ENCODE measurements around the gene KDM5D. TPM values are rescaled to one million over a fixed set of nuclear protein-coding genes. Genes with fewer than 3 reads are reported as not detected.

Gene KDM5D
- 10 to 100 TPM in 1 of 6 donors, not detected in 5; 10.8 TPM for polyA plus RNA-seq (ENCODE audit: low read depth in 6 of 6)

GRCh38 chrY:19744381-19745378 lies at the start of gene KDM5D:
Gene KDM5D (minus strand): TSS chrY:19744726. CDS start chrY:19744534, 192 bp downstream.
- Mint-ChIP-seq H3K4me3 (peak within 1 kb of the TSS in 2 of 8 donors; percentile 93 to 98), H3K9me3 (no peaks in the 10 kb centered on the region), H3K4me1 (peaks cover 0 to 16% (median 0%) of the 10 kb centered on the region in 3 donors), H3K36me3 (no peaks in the 10 kb centered on the region), H3K27ac (peak within 1 kb of the TSS in 1 of 6 donors; percentile 95), H3K27me3 (no peaks in the 10 kb centered on the region)
- ATAC-seq (ENCODE audit: low read depth in 2 of 2) (peak in 1 of 2 donors; percentile 83), DNase-seq (no peak)

- DNase-seq (no peak), ATAC-seq (ENCODE audit: low read depth in 2 of 2) (no peak)
- no peaks in the 10 kb centered on the region for H3K27me3 Mint-ChIP-seq
- no peaks in the 10 kb centered on the region for H3K9me3 Mint-ChIP-seq
- H3K36me3 Mint-ChIP-seq: no peaks in the 10 kb centered on the region
- H3K4me1 Mint-ChIP-seq: no peaks in the 10 kb centered on the region
- peak overlapping the region in 1 of 6 donors; percentile 83 for H3K27ac Mint-ChIP-seq
- no peak overlapping the region for H3K4me3 Mint-ChIP-seq
These were observed 23.8 kb upstream of the KDM5D start for GRCh38 chrY:19768375-19768774.

- ATAC-seq (ENCODE audit: low read depth in 2 of 2): no peak
- Mint-ChIP-seq H3K4me3 (peak overlapping the region in 2 of 8 donors; percentile 93 to 98), H3K9me3 (no peaks in the 10 kb centered on the region), H3K4me1 (peaks cover 0 to 7% (median 0%) of the 10 kb centered on the region in 3 donors), H3K27me3 (no peaks in the 10 kb centered on the region), H3K27ac (peak overlapping the region in 1 of 6 donors; percentile 63), H3K36me3 (no peaks in the 10 kb centered on the region)
- no peak for DNase-seq
These were observed 1.2 kb downstream of the KDM5D start for GRCh38 chrY:19743331-19743730.

- H3K9me3 Mint-ChIP-seq: no peaks in the 10 kb centered on the region
- peaks cover 0 to 7% (median 0%) of the 10 kb centered on the region in 3 donors for H3K4me1 Mint-ChIP-seq
- DNase-seq: no peak
- H3K4me3 Mint-ChIP-seq: peak overlapping the region in 1 of 8 donors; percentile 98
- no peaks in the 10 kb centered on the region for H3K36me3 Mint-ChIP-seq
- no peak overlapping the region for H3K27ac Mint-ChIP-seq
- ATAC-seq (ENCODE audit: low read depth in 2 of 2): no peak
- no peaks in the 10 kb centered on the region for H3K27me3 Mint-ChIP-seq
These were observed 2.4 kb downstream of the KDM5D start for GRCh38 chrY:19742153-19742552.

GRCh38 chrY:19734425-19734824 lies 10.1 kb downstream of the KDM5D start:
- no peaks in the 10 kb centered on the region for H3K4me1 Mint-ChIP-seq
- ATAC-seq (ENCODE audit: low read depth in 2 of 2) (no peak), DNase-seq (no peak)
- H3K36me3 Mint-ChIP-seq: no peaks in the 10 kb centered on the region
- no peaks in the 10 kb centered on the region for H3K9me3 Mint-ChIP-seq
- no peak overlapping the region for H3K27ac Mint-ChIP-seq
- H3K4me3 Mint-ChIP-seq: no peak overlapping the region
- no peaks in the 10 kb centered on the region for H3K27me3 Mint-ChIP-seq

GRCh38 chrY:19717950-19718349 lies 26.6 kb downstream of the KDM5D start:
- no peak for DNase-seq
- no peak overlapping the region for H3K4me3 Mint-ChIP-seq
- no peaks in the 10 kb centered on the region for H3K9me3 Mint-ChIP-seq
- no peak overlapping the region for H3K27ac Mint-ChIP-seq
- ATAC-seq (ENCODE audit: low read depth in 2 of 2): no peak
- no peaks in the 10 kb centered on the region for H3K36me3 Mint-ChIP-seq
- H3K4me1 Mint-ChIP-seq: peaks cover 0 to 14% (median 0%) of the 10 kb centered on the region in 3 donors
- H3K27me3 Mint-ChIP-seq: no peaks in the 10 kb centered on the region

GRCh38 chrY:19717146-19717545 lies 27.4 kb downstream of the KDM5D start:
- DNase-seq (no peak), ATAC-seq (ENCODE audit: low read depth in 2 of 2) (no peak)
- H3K27ac Mint-ChIP-seq: no peak overlapping the region
- peaks cover 0 to 15% (median 0%) of the 10 kb centered on the region in 3 donors for H3K4me1 Mint-ChIP-seq
- no peaks in the 10 kb centered on the region for H3K9me3 Mint-ChIP-seq
- H3K27me3 Mint-ChIP-seq: no peaks in the 10 kb centered on the region
- no peaks in the 10 kb centered on the region for H3K36me3 Mint-ChIP-seq
- no peak overlapping the region for H3K4me3 Mint-ChIP-seq

GRCh38 chrY:19715226-19715625 lies 29.3 kb downstream of the KDM5D start:
- ATAC-seq (ENCODE audit: low read depth in 2 of 2) (no peak), DNase-seq (no peak)
- Mint-ChIP-seq H3K36me3 (no peaks in the 10 kb centered on the region), H3K27ac (no peak overlapping the region), H3K9me3 (no peaks in the 10 kb centered on the region), H3K27me3 (no peaks in the 10 kb centered on the region), H3K4me1 (peaks cover 0 to 9% (median 0%) of the 10 kb centered on the region in 3 donors), H3K4me3 (no peak overlapping the region)

- Mint-ChIP-seq H3K4me1 (peaks cover 0 to 9% (median 0%) of the 10 kb centered on the region in 3 donors), H3K9me3 (no peaks in the 10 kb centered on the region), H3K36me3 (no peaks in the 10 kb centered on the region), H3K27me3 (no peaks in the 10 kb centered on the region), H3K27ac (no peak overlapping the region), H3K4me3 (no peak overlapping the region)
- ATAC-seq (ENCODE audit: low read depth in 2 of 2) (no peak), DNase-seq (no peak)
These were observed 31.1 kb downstream of the KDM5D start for GRCh38 chrY:19713430-19713829.

GRCh38 chrY:19706273-19706672 lies 38.3 kb downstream of the KDM5D start:
- Mint-ChIP-seq H3K4me3 (no peak overlapping the region), H3K4me1 (peaks cover 0 to 2% (median 0%) of the 10 kb centered on the region in 3 donors), H3K9me3 (no peaks in the 10 kb centered on the region), H3K27me3 (no peaks in the 10 kb centered on the region), H3K36me3 (no peaks in the 10 kb centered on the region), H3K27ac (no peak overlapping the region)
- DNase-seq (no peak), ATAC-seq (ENCODE audit: low read depth in 2 of 2) (no peak)

GRCh38 chrY:19698495-19698894 lies 46.0 kb downstream of the KDM5D start:
- Mint-ChIP-seq H3K36me3 (no peaks in the 10 kb centered on the region), H3K27ac (no peak overlapping the region), H3K27me3 (no peaks in the 10 kb centered on the region), H3K9me3 (peaks cover 0 to 7% (median 0%) of the 10 kb centered on the region in 7 donors), H3K4me3 (no peak overlapping the region), H3K4me1 (peaks cover 0 to 12% (median 0%) of the 10 kb centered on the region in 3 donors)
- no peak for ATAC-seq (ENCODE audit: low read depth in 2 of 2)
- DNase-seq: no peak

- Mint-ChIP-seq H3K27ac (no peak overlapping the region), H3K27me3 (no peaks in the 10 kb centered on the region), H3K36me3 (no peaks in the 10 kb centered on the region), H3K4me3 (no peak overlapping the region), H3K9me3 (peaks cover 0 to 4% (median 0%) of the 10 kb centered on the region in 7 donors), H3K4me1 (no peaks in the 10 kb centered on the region)
- no peak for ATAC-seq (ENCODE audit: low read depth in 2 of 2)
- no peak for DNase-seq
These were observed 63.7 kb downstream of the KDM5D start for GRCh38 chrY:19680821-19681220.
